ENCODE data around the gene ACAD8. TPM values are rescaled to one million over a fixed set of nuclear protein-coding genes. Genes with fewer than 3 reads are reported as not detected.

Gene ACAD8
- total RNA-seq, 5 donors from 2014 or later (not counting 1 experiment from before 2014, with no cell fraction given): 22.1 to 40.2 (median 38.2) TPM

GRCh38 chr11:134260983-134261382, 7.6 kb downstream of the ACAD8 start:
- Mint-ChIP-seq H3K27ac (no peak overlapping the region), H3K4me3 (no peak overlapping the region), H3K27me3 (no peaks in the 10 kb centered on the region), H3K36me3 (peaks cover 42% of the 10 kb centered on the region), H3K4me1 (peaks cover 4 to 5% (median 5%) of the 10 kb centered on the region in 3 donors), H3K9me3 (no peaks in the 10 kb centered on the region)
- ChIA-PET CTCF (interaction anchor here (0.6 to 1.8 kb wide), 6 partner anchors 10 to 97 kb away, joined by 3 to 7 read pairs (median 3); partner anchors contain the start of gene GLB1L3 (in 2 of the 2)), POLR2A (no interaction called here)
- peaks cover 11 to 59% of the 10 kb centered on the region in 2 donors for H3K36me3 ChIP-seq (ENCODE audit: control insufficient read depth in 2 of 2, extremely low read depth in 1 of 2, insufficient read depth in 1 of 2, low read length in 1 of 2)
- WGBS (ENCODE audit: insufficient coverage): 95% methylated on average over 15 of the region's 16 CpGs
- no peak for DNase-seq
- H3K27ac ChIP-seq (ENCODE audit: low read length): no peak overlapping the region
- H3K27me3 ChIP-seq (replicated peaks in 1 of 2; ENCODE audit: control insufficient read depth in 2 of 2, extremely low read depth in 1 of 2, insufficient read depth in 2 of 2, low read length in 1 of 2): no peaks in the 10 kb centered on the region
- no peak overlapping the region for H3K4me3 ChIP-seq (ENCODE audit: control insufficient read depth in 1 of 2, extremely low read depth in 1 of 2, low read length in 1 of 2)
- no peak for ATAC-seq (replicated peaks in 1 of 4)
- H3K9me3 ChIP-seq: no peaks in the 10 kb centered on the region
- H3K4me1 ChIP-seq (ENCODE audit: control insufficient read depth in 1 of 2, extremely low read depth in 1 of 2, insufficient read depth in 2 of 2, low read length in 2 of 2): no peaks in the 10 kb centered on the region

DNA sequence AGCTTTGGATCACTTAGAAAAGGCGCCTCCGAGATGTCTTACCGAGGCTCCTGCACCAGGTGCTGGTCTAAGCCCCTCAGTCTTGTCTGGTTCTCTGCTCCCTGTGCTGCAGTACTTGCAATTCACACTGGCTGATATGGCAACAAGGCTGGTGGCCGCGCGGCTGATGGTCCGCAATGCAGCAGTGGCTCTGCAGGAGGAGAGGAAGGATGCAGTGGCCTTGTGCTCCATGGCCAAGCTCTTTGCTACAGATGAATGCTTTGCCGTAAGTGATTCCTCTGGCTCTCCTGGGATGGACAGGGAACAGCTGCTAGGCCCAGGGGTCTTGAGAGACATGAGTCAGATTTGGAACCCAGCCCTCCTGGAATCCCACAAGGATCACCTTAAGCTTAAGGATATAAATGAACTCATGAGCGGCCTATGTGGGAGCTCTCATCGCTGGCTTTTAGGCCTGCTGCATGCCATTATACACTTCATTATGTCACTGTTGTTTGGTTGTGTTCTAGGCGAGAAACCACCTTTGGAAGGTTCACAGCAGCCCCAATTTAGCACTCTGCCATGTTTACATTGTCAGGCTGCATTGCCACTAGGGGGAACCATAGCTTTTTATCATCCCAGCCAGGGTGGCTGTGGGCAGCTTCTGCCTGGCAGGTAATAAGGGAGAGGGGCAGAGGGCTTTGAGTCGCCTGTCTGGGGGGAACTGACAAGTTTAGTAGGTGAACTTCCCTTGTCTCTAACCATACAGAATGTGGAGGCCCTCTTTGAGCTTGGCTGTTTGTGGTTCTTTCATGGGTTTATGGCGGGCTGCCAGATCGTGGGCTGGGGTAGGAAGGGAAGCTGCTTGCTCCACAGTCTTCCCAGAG, 8.5 kb downstream of the ACAD8 start:
- H3K9me3 Mint-ChIP-seq: no peaks in the 10 kb centered on the region
- peaks cover 42% of the 10 kb centered on the region for H3K36me3 Mint-ChIP-seq
- CTCF ChIA-PET: interaction anchor here (0.6 to 1.8 kb wide), 12 partner anchors 8 to 98 kb away, joined by 3 to 7 read pairs (median 4); partner anchors contain the start of genes GLB1L3 (in 2 of the 2) and ACAD8 (in 1 of the 2)
- Histone ChIP-seq H3K27ac (ENCODE audit: low read length) (no peak overlapping the region), H3K9me3 (no peaks in the 10 kb centered on the region), H3K36me3 (ENCODE audit: control insufficient read depth in 2 of 2, extremely low read depth in 1 of 2, insufficient read depth in 1 of 2, low read length in 1 of 2) (peaks cover 11 to 58% of the 10 kb centered on the region in 2 donors), H3K27me3 (replicated peaks in 1 of 2; ENCODE audit: control insufficient read depth in 2 of 2, extremely low read depth in 1 of 2, insufficient read depth in 2 of 2, low read length in 1 of 2) (no peaks in the 10 kb centered on the region), H3K4me3 (ENCODE audit: control insufficient read depth in 1 of 2, extremely low read depth in 1 of 2, low read length in 1 of 2) (no peak overlapping the region), H3K4me1 (ENCODE audit: control insufficient read depth in 1 of 2, extremely low read depth in 1 of 2, insufficient read depth in 2 of 2, low read length in 2 of 2) (no peaks in the 10 kb centered on the region)
- ATAC-seq (replicated peaks in 1 of 4) (peak; percentile 65 to 78 (median 68)), DNase-seq (peak in 18 of 35 experiments; percentile 15 to 65 (median 28))
- peaks cover 0 to 5% (median 5%) of the 10 kb centered on the region in 3 donors for H3K4me1 Mint-ChIP-seq
- H3K4me3 Mint-ChIP-seq: no peak overlapping the region
- 91% methylated on average over 10 of the region's 14 CpGs for WGBS (ENCODE audit: insufficient coverage)
- POLR2A ChIA-PET: interaction anchor here in 1 of 2 donors (0.5 kb wide), 1 partner anchor 46 kb away, joined by 4 read pairs; no protein-coding TSS in a partner anchor
- H3K27ac Mint-ChIP-seq: no peak overlapping the region
- H3K27me3 Mint-ChIP-seq: no peaks in the 10 kb centered on the region

DNA sequence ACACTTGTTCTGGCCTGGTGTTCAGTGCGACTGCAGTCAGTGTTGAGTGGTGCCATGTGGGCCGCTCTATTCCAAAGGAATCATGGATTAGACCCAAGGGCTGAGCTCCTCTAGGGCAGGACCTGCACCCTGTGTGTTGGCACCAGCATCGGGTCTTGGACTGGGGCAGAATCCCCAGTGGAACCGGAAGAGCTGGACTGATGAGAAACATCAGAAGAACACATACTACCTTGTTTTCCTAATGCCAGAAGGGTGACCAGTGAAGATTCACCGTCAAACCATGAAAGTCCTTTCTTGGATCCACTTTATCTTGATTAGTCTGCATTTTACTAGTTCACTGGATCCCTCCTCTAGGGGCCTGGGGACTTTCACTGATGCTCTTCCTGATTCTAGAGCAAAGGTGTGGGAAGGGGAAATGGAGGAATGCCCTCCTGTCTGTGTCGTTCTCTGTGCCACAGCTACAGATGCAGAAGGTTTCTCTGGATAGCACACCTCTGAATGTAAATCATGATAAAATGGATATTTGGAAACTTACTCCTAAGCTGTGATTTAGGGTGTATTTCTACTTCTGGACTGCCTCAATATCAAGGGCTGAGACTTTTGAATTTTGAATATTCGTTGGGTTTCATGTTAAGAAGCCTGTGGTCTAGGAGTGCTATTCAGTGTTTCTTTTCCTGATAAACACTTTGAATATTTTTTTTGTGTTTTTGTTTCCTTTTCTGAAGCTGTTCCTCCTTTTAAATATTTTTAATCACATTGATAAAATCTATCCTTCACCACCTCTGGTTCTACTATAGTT, 11.8 kb downstream of the ACAD8 start:
- Histone ChIP-seq H3K4me1 (ENCODE audit: control insufficient read depth in 1 of 2, extremely low read depth in 1 of 2, insufficient read depth in 2 of 2, low read length in 2 of 2) (peaks cover 0 to 7% of the 10 kb centered on the region in 2 experiments), H3K27ac (ENCODE audit: low read length) (no peak overlapping the region), H3K9me3 (no peaks in the 10 kb centered on the region), H3K4me3 (ENCODE audit: control insufficient read depth in 1 of 2, extremely low read depth in 1 of 2, low read length in 1 of 2) (no peak overlapping the region), H3K27me3 (replicated peaks in 1 of 2; ENCODE audit: control insufficient read depth in 2 of 2, extremely low read depth in 1 of 2, insufficient read depth in 2 of 2, low read length in 1 of 2) (no peaks in the 10 kb centered on the region), H3K36me3 (ENCODE audit: control insufficient read depth in 2 of 2, extremely low read depth in 1 of 2, insufficient read depth in 1 of 2, low read length in 1 of 2) (peaks cover 6 to 31% of the 10 kb centered on the region in 2 donors)
- ChIA-PET POLR2A (no interaction called here), CTCF (interaction anchor here in 1 of 2 donors (0.9 kb wide), 1 partner anchor 41 kb away, joined by 3 read pairs; the partner anchor contains the start of genes NCAPD3 and VPS26B)
- ATAC-seq (replicated peaks in 1 of 4): no peak
- DNase-seq: no peak
- 96% methylated on average over 3 of the region's 7 CpGs for WGBS (ENCODE audit: insufficient coverage)
- Mint-ChIP-seq H3K36me3 (peaks cover 22% of the 10 kb centered on the region), H3K27ac (no peak overlapping the region), H3K27me3 (no peaks in the 10 kb centered on the region), H3K9me3 (no peaks in the 10 kb centered on the region), H3K4me1 (peaks cover 2 to 10% (median 8%) of the 10 kb centered on the region in 3 donors), H3K4me3 (no peak overlapping the region)

- no peak overlapping the region for H3K27ac ChIP-seq (ENCODE audit: low read length)
- ChIA-PET CTCF (interaction anchor here in 1 of 2 donors (0.7 to 1.0 kb wide), 2 partner anchors 9 to 59 kb away, joined by 3 to 4 read pairs; partner anchors contain the start of gene GLB1L3), POLR2A (no interaction called here)
- Mint-ChIP-seq H3K4me1 (peaks cover 14 to 21% (median 20%) of the 10 kb centered on the region in 3 donors), H3K27ac (peak overlapping the region; percentile 8 to 43), H3K9me3 (no peaks in the 10 kb centered on the region), H3K27me3 (no peaks in the 10 kb centered on the region), H3K36me3 (peaks cover 15% of the 10 kb centered on the region), H3K4me3 (no peak overlapping the region)
- peaks cover 0 to 16% of the 10 kb centered on the region in 2 experiments for H3K4me1 ChIP-seq (ENCODE audit: control insufficient read depth in 1 of 2, extremely low read depth in 1 of 2, insufficient read depth in 2 of 2, low read length in 2 of 2)
- H3K9me3 ChIP-seq: no peaks in the 10 kb centered on the region
- no peak for ATAC-seq (replicated peaks in 1 of 4)
- no peaks in the 10 kb centered on the region for H3K27me3 ChIP-seq (replicated peaks in 1 of 2; ENCODE audit: control insufficient read depth in 2 of 2, extremely low read depth in 1 of 2, insufficient read depth in 2 of 2, low read length in 1 of 2)
- WGBS (ENCODE audit: insufficient coverage): 85% methylated on average over 5 of the region's 5 CpGs
- H3K36me3 ChIP-seq (ENCODE audit: control insufficient read depth in 2 of 2, extremely low read depth in 1 of 2, insufficient read depth in 1 of 2, low read length in 1 of 2): peaks cover 6 to 20% of the 10 kb centered on the region in 2 donors
- DNase-seq: no peak
- H3K4me3 ChIP-seq (ENCODE audit: control insufficient read depth in 1 of 2, extremely low read depth in 1 of 2, low read length in 1 of 2): no peak overlapping the region
These were observed 13.1 kb downstream of the ACAD8 start for GRCh38 chr11:134266440-134266839.

DNA sequence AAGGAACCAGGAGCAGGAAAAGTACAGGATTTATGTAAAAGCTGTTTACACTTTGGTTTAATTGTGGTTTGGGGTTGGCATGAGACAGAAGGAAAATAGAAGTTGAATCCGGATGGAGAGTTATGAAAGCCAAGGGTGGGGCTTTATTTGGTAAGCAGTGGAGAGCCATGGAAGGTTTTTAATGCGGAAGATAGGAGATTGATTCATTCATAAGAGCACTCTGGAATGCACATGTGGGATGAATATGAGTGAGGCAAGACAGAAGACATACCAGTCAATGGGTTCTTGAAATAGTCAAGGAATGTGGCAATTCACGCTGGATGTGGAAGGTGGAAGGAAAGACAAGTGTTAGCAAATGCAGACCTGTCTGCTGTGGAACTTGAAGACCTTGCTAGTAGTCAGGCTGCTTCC, 13.5 kb downstream of the ACAD8 start:
- H3K4me1 Mint-ChIP-seq: peaks cover 17 to 24% (median 23%) of the 10 kb centered on the region in 3 donors
- Histone ChIP-seq H3K9me3 (no peaks in the 10 kb centered on the region), H3K27ac (ENCODE audit: low read length) (no peak overlapping the region), H3K36me3 (ENCODE audit: control insufficient read depth in 2 of 2, extremely low read depth in 1 of 2, insufficient read depth in 1 of 2, low read length in 1 of 2) (peaks cover 6 to 18% of the 10 kb centered on the region in 2 donors), H3K27me3 (replicated peaks in 1 of 2; ENCODE audit: control insufficient read depth in 2 of 2, extremely low read depth in 1 of 2, insufficient read depth in 2 of 2, low read length in 1 of 2) (no peaks in the 10 kb centered on the region), H3K4me1 (ENCODE audit: control insufficient read depth in 1 of 2, extremely low read depth in 1 of 2, insufficient read depth in 2 of 2, low read length in 2 of 2) (peaks cover 0 to 16% of the 10 kb centered on the region in 2 experiments), H3K4me3 (ENCODE audit: control insufficient read depth in 1 of 2, extremely low read depth in 1 of 2, low read length in 1 of 2) (no peak overlapping the region)
- H3K4me3 Mint-ChIP-seq: no peak overlapping the region
- H3K27ac Mint-ChIP-seq: peak overlapping the region; percentile 5 to 8
- POLR2A ChIA-PET: no interaction called here
- H3K36me3 Mint-ChIP-seq: peaks cover 17% of the 10 kb centered on the region
- H3K27me3 Mint-ChIP-seq: no peaks in the 10 kb centered on the region
- CTCF ChIA-PET: interaction anchor here (0.6 to 1.0 kb wide), 3 partner anchors 9 to 60 kb away, joined by 3 to 4 read pairs (median 3); partner anchors contain the start of gene GLB1L3 (in 1 of the 2)
- no peak for ATAC-seq (replicated peaks in 1 of 4)
- no peak for DNase-seq
- WGBS (ENCODE audit: insufficient coverage): 48% methylated on average over 3 of the region's 3 CpGs
- H3K9me3 Mint-ChIP-seq: no peaks in the 10 kb centered on the region

DNA sequence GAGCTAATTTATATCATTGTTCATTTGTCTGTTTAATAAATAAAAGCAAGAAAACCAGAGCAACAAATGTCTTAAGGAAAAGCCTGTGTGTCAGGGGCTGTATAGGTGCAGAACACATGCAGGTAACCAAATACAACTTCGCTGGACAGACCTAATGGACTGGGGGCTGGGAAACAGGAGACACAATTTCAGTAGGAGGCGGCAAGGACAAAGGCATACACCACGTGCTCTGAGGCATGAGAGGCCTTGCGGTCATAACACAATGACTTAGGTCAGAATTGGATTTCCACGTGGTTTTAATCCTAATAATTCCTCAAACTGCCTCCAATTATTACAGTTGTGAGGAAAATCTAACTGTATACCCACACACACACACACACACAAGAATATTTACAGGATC, 14.1 kb downstream of the ACAD8 start:
- Histone ChIP-seq H3K36me3 (ENCODE audit: control insufficient read depth in 2 of 2, extremely low read depth in 1 of 2, insufficient read depth in 1 of 2, low read length in 1 of 2) (peaks cover 6 to 15% of the 10 kb centered on the region in 2 donors), H3K4me1 (ENCODE audit: control insufficient read depth in 1 of 2, extremely low read depth in 1 of 2, insufficient read depth in 2 of 2, low read length in 2 of 2) (peaks cover 0 to 16% of the 10 kb centered on the region in 2 experiments), H3K4me3 (ENCODE audit: control insufficient read depth in 1 of 2, extremely low read depth in 1 of 2, low read length in 1 of 2) (no peak overlapping the region), H3K27ac (ENCODE audit: low read length) (no peak overlapping the region), H3K27me3 (replicated peaks in 1 of 2; ENCODE audit: control insufficient read depth in 2 of 2, extremely low read depth in 1 of 2, insufficient read depth in 2 of 2, low read length in 1 of 2) (no peaks in the 10 kb centered on the region), H3K9me3 (no peaks in the 10 kb centered on the region)
- no peak for DNase-seq
- Mint-ChIP-seq H3K4me1 (peaks cover 21 to 26% (median 25%) of the 10 kb centered on the region in 3 donors), H3K36me3 (peaks cover 14% of the 10 kb centered on the region), H3K9me3 (no peaks in the 10 kb centered on the region), H3K27ac (peak overlapping the region in 1 of 2 donors; percentile 40), H3K4me3 (no peak overlapping the region), H3K27me3 (no peaks in the 10 kb centered on the region)
- ChIA-PET POLR2A (no interaction called here), CTCF (interaction anchor here in 1 of 2 donors (0.6 kb wide), 1 partner anchor 37 kb away, joined by 3 read pairs; no protein-coding TSS in a partner anchor)
- WGBS (ENCODE audit: insufficient coverage): 95% methylated on average over 2 of the region's 5 CpGs
- no peak for ATAC-seq (replicated peaks in 1 of 4)

Measured in T-cell (primary cell).